Endothelial cell of umbilical vein (primary cell): ENCODE data around the gene PLA2G4F. TPM values are rescaled to one million over a fixed set of nuclear protein-coding genes. Genes with fewer than 3 reads are reported as not detected.

Experiments
- BruUV-seq: library from RNA; stranded (reverse); fragments of 400-500 nt; replicated peaks from 2 replicates; lab custom pipeline; 2021; lab: Mats Ljungman, UMichigan
- CTCF ChIA-PET: fragments of 300-600, 350-600 bp; sonication (Branson Sonifier 250); formaldehyde crosslinking; loops from one replicate; lab custom pipeline; 2021; ENCODE audit warnings: antibody characterized with exemption, inconsistent platforms; lab: Charles Lee
- POLR2A ChIA-PET: fragments of 300-600, 350-600 bp; sonication (Branson Sonifier 250); formaldehyde crosslinking; loops from one replicate; lab custom pipeline; 2021; ENCODE audit warnings: antibody characterized with exemption, inconsistent platforms; lab: Charles Lee
- DNase-seq: peaks from one replicate; pipeline ENCODE4 v3.0.0-alpha.2; 2011; ENCODE audit warnings: low read depth, low spot score
- FAIRE-seq: peaks from 2 replicates; lab custom pipeline; 2011; peaks lifted over from hg19 to GRCh38; lab: Jason Lieb, UNC
- H2AFZ ChIP-seq: 2 replicates; pipeline ENCODE4 v1.6.0; 2012; ENCODE audit warnings: low read depth, low read length, control low read depth, inconsistent platforms
- H3K27ac ChIP-seq: 2 replicates; pipeline ENCODE4 v1.5.1; 2011; ENCODE audit warnings: low read depth, mild to moderate bottlenecking, control low read depth, low read length, moderate library complexity; ENCODE audit not compliant: insufficient read depth
- H3K27me3 ChIP-seq, 2 experiments: 2 replicates each; pipeline versions ENCODE4 v1.6.0 to v1.6.1; 2011; ENCODE audit warnings: low read length in 2 of 2, mixed read lengths in 1 of 2; ENCODE audit not compliant: control insufficient read depth in 2 of 2, insufficient read depth in 2 of 2
- H3K36me3 ChIP-seq, 2 experiments: 2 replicates in 1 of 2; 3 replicates in 1 of 2; pipeline ENCODE4 v1.5.1; 2011; ENCODE audit warnings: low read length in 2 of 2, mild to moderate bottlenecking in 1 of 2, moderate library complexity in 1 of 2; ENCODE audit not compliant: control insufficient read depth in 2 of 2, insufficient read depth in 2 of 2; ENCODE audit errors: extremely low read depth in 1 of 2
- H3K4me1 ChIP-seq: 3 replicates; pipeline ENCODE4 v1.5.1; 2011; ENCODE audit warnings: mild to moderate bottlenecking, low read length; ENCODE audit not compliant: control insufficient read depth, insufficient read depth; ENCODE audit errors: extremely low read depth
- H3K4me2 ChIP-seq: 2 replicates; pipeline ENCODE4 v1.6.1; 2011; ENCODE audit warnings: low read length, control low read depth, mixed read lengths; ENCODE audit not compliant: insufficient read depth
- H3K4me3 ChIP-seq, 3 experiments: fragments of 200-600 bp in 1 of 3; sonication (generic), shearing (Covaris generic) in 1 of 3; replicated peaks in 1 of 3; 2 replicates each; pipeline ENCODE4 v1.5.1; 2011 to 2016; ENCODE audit warnings: control low read depth in 3 of 3, low read length in 3 of 3, mild to moderate bottlenecking in 2 of 3, inconsistent platforms in 1 of 3, low read depth in 1 of 3, moderate library complexity in 1 of 3; ENCODE audit not compliant: insufficient read depth in 1 of 3
- H3K79me2 ChIP-seq: 2 replicates; pipeline ENCODE4 v1.6.0; 2012; ENCODE audit warnings: low read length, inconsistent platforms; ENCODE audit not compliant: control insufficient read depth, insufficient read depth
- H3K9ac ChIP-seq: replicated peaks from 2 replicates; pipeline ENCODE3; 2011; ENCODE audit warnings: low read length, control low read depth; ENCODE audit not compliant: insufficient read depth; ENCODE audit errors: extremely low read depth
- H3K9me1 ChIP-seq: replicated peaks from 3 replicates; pipeline ENCODE4 v1.6.0; 2011; ENCODE audit warnings: mild to moderate bottlenecking, low read length; ENCODE audit not compliant: control insufficient read depth, insufficient read depth; ENCODE audit errors: extremely low read depth
- H3K9me3 ChIP-seq: replicated peaks from 2 replicates; pipeline ENCODE4 v1.5.1; 2012; ENCODE audit warnings: low read length, inconsistent platforms; ENCODE audit not compliant: control insufficient read depth, insufficient read depth
- H4K20me1 ChIP-seq: replicated peaks from 2 replicates; pipeline ENCODE3; 2011; ENCODE audit warnings: mild to moderate bottlenecking, low read length; ENCODE audit not compliant: control insufficient read depth, insufficient read depth; ENCODE audit errors: extremely low read depth
- CTCF ChIP-seq, 2 donors: IDR thresholded peaks; 1 replicate in 1 of 2; 2 replicates in 1 of 2; pipeline ENCODE4 v1.5.1; 2011; ENCODE audit warnings: low read length in 2 of 2, mild to moderate bottlenecking in 2 of 2, moderate library complexity in 2 of 2, control low read depth in 1 of 2, inconsistent platforms in 1 of 2, low read depth in 1 of 2; ENCODE audit not compliant: insufficient read depth in 1 of 2; ENCODE audit errors: extremely low read depth in 1 of 2
- EZH2 ChIP-seq: IDR thresholded peaks from 2 replicates; pipeline ENCODE4 v1.6.1; 2012; ENCODE audit warnings: borderline replicate concordance, low read depth, mild to moderate bottlenecking, moderate library complexity, low read length, inconsistent platforms; ENCODE audit not compliant: severe bottlenecking
- FOS ChIP-seq: IDR thresholded peaks from 2 replicates; pipeline ENCODE4 v1.6.1; 2011; ENCODE audit warnings: mild to moderate bottlenecking, low read length, moderate library complexity, borderline replicate concordance; ENCODE audit not compliant: insufficient read depth
- GATA2 ChIP-seq: IDR thresholded peaks from 2 replicates; pipeline ENCODE4 v1.7.0; 2011; ENCODE audit warnings: low read depth, mild to moderate bottlenecking, moderate library complexity, mixed read lengths, low read length; ENCODE audit not compliant: insufficient read length, insufficient read depth
- JUN ChIP-seq: IDR thresholded peaks from 2 replicates; pipeline ENCODE4 v1.6.1; 2011; ENCODE audit warnings: borderline replicate concordance, low read depth; ENCODE audit not compliant: insufficient read length, insufficient read depth
- MYC ChIP-seq: IDR thresholded peaks from one replicate; pipeline ENCODE4 v1.6.1; 2011; ENCODE audit warnings: mild to moderate bottlenecking, low read depth, low read length
- POLR2A ChIP-seq: IDR thresholded peaks from 2 replicates; pipeline ENCODE4 v1.6.1; 2012; ENCODE audit warnings: low read depth, mild to moderate bottlenecking, control low read depth, low read length
- POLR2AphosphoS5 ChIP-seq: IDR thresholded peaks from 2 replicates; pipeline ENCODE4 v1.6.1; 2012; ENCODE audit warnings: low read depth, mild to moderate bottlenecking, control low read depth, low read length, moderate library complexity; ENCODE audit not compliant: insufficient read depth
- dilution Hi-C: fragments of 300-500 bp; cut with MboI; formaldehyde crosslinking; loops from one replicate; pipeline ENCODE4 v1.15.0; 2019; ENCODE audit warnings: low sequenced_read_pairs; ENCODE audit not compliant: extremely low pct_ligation_motif_present
- intact Hi-C: fragments of 100-400 bp; cut with micrococcal nuclease; formaldehyde crosslinking; loops from one replicate; pipeline ENCODE4 v1.10.0; 2022
- polyA plus RNA-seq, 4 experiments: library from polyadenylated mRNA; depleted of rRNA in 3 of 4; stranded (reverse) in 3 of 4; unstranded in 1 of 4; fragments of >200 nt; gene quantifications; 2 replicates each; pipeline versions ENCODE4 v1.2.1 to v1.2.3, GENCODE V29; 2011 to 2012; ENCODE audit warnings: missing spikeins in 1 of 4
- total RNA-seq: library from RNA; stranded (reverse); gene quantifications from 2 replicates; pipeline ENCODE4 v1.2.3, GENCODE V29; 2021
- TF ChIP-seq, protein P1 (sequence below): IDR thresholded peaks from 2 replicates; pipeline ENCODE4 v1.6.1; 2011; ENCODE audit not compliant: insufficient read depth, insufficient read length

PLA2G4F gene
- total and polyA plus RNA-seq, 2 donors (not counting 3 experiments of a cell fraction or from before 2014, with no cell fraction given), result not detected

DNA sequence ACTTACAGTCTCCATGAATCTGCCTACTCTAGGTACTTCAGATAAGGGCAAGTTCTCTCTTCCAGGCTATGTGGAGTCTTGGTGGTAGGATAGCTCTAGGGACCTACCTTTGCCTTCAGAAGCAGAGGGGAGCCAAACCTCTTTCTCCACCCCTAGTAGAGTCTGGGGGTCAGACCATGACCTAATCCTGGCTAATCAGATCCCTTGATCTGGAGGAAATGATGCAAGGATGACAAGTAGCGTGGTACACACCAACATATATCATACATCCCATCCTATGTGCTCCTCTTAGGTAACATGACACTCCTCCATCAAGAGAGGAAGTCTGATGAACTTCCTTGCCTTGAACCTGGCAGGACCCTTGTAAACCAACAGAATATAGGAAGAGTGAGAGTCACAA is 15.4 kb upstream of the PLA2G4F start:
- DNase-seq (no peak), FAIRE-seq (no peak)
- intact Hi-C loops (no loop called here), dilution Hi-C loops (no loop called here)
- Histone ChIP-seq H3K27me3 (no peaks in the 10 kb centered on the region), H3K4me2 (no peak overlapping the region), H3K4me3 (no peak overlapping the region), H3K9me1 (no peaks in the 10 kb centered on the region), H3K79me2 (no peaks in the 10 kb centered on the region), H3K9ac (no peak overlapping the region), H2AFZ (no peak overlapping the region), H3K27ac (no peak overlapping the region), H3K4me1 (peaks cover 18% of the 10 kb centered on the region), H3K36me3 (peaks cover 12 to 21% of the 10 kb centered on the region in 2 experiments), H4K20me1 (no peaks in the 10 kb centered on the region), H3K9me3 (no peaks in the 10 kb centered on the region)
- BruUV-seq, result no TSS peak
- no peak for TF ChIP-seq MYC
- TF ChIP-seq GATA2, result peak; percentile 64
- ChIA-PET CTCF (interaction anchor here (0.9 kb wide), 1 partner anchor 8 kb away, joined by 3 read pairs; no protein-coding TSS in a partner anchor), POLR2A (no interaction called here)

DNA sequence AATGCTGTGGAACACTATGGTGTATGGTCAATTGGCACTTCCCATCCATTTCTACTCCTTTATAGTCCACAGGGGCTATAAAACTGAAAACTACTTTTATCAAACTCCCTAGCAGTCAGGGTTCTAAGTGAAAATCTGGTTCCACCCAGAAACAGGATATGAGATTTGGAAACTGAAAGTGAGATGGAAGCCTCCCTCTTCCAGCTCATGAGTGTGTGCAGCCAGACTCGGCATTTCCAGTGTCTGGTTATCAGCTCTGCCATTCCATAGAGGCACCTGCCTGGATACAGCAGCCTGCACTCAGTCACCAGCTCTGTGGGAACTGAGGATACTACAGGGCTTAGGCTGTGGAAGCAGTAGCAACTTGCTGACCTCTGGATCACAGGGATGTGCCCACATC is 14.7 kb upstream of the PLA2G4F start:
- dilution Hi-C loops, result no loop called here
- POLR2A ChIA-PET, result interaction anchor here (0.7 kb wide), 1 partner anchor 206 kb away, joined by 7 read pairs; no protein-coding TSS in a partner anchor

More for the DNA sequence above, 14.7 kb upstream of the PLA2G4F start:
- CTCF ChIA-PET, result no interaction called here
- Histone ChIP-seq H3K27ac (no peak overlapping the region), H2AFZ (no peak overlapping the region), H4K20me1 (no peaks in the 10 kb centered on the region), H3K4me3 (no peak overlapping the region), H3K27me3 (no peaks in the 10 kb centered on the region), H3K4me2 (no peak overlapping the region), H3K79me2 (no peaks in the 10 kb centered on the region), H3K4me1 (peaks cover 18% of the 10 kb centered on the region), H3K9me3 (no peaks in the 10 kb centered on the region), H3K36me3 (peaks cover 13 to 27% of the 10 kb centered on the region in 2 experiments), H3K9ac (no peak overlapping the region), H3K9me1 (no peaks in the 10 kb centered on the region)
- intact Hi-C loops, result no loop called here
- TF ChIP-seq CTCF (IDR thresholded peaks at IDR 0.05; ENCODE audit: extremely low read depth in 1 of 2, insufficient read depth in 1 of 2, low read depth in 1 of 2, low read length in 2 of 2), result no peak
- no peak for TF ChIP-seq JUN
- TF ChIP-seq GATA2, result no peak
- no peak for TF ChIP-seq MYC
- no peak for TF ChIP-seq POLR2A
- TF ChIP-seq FOS, result no peak
- TF ChIP-seq POLR2AphosphoS5, result no peak
- no peak for TF ChIP-seq EZH2
- TF ChIP-seq, protein P1, sequence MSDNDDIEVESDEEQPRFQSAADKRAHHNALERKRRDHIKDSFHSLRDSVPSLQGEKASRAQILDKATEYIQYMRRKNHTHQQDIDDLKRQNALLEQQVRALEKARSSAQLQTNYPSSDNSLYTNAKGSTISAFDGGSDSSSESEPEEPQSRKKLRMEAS, result no peak
- no peak for FAIRE-seq
- no TSS peak for BruUV-seq
- DNase-seq, result no peak
